Left ventricle myocardium inferior (tissue), 1 donor: ENCODE results near the gene CHIT1. TPM values are rescaled to one million over a fixed set of nuclear protein-coding genes. Genes with fewer than 3 reads are reported as not detected.

ENCODE experiments used
- DNase-seq: peaks from one replicate; pipeline ENCODE4 v3.0.0-alpha.2; 2020
- H3K27ac ChIP-seq: fragments of 200-600 bp; replicated peaks from 2 replicates; pipeline ENCODE4 v1.8.0; 2021
- H3K27me3 ChIP-seq: fragments of 200-600 bp; 2 replicates; pipeline ENCODE4 v1.8.0; 2021; ENCODE audit warnings: low read depth
- H3K36me3 ChIP-seq: fragments of 200-600 bp; 2 replicates; pipeline ENCODE4 v1.8.0; 2021
- H3K4me1 ChIP-seq: fragments of 200-600 bp; 2 replicates; pipeline ENCODE4 v1.8.0; 2021
- H3K4me3 ChIP-seq: fragments of 200-600 bp; 2 replicates; pipeline ENCODE4 v1.8.0; 2021; ENCODE audit warnings: mild to moderate bottlenecking, moderate library complexity
- H3K9me3 ChIP-seq: fragments of 200-600 bp; replicated peaks from 2 replicates; pipeline ENCODE4 v1.8.0; 2021
- CTCF ChIP-seq: fragments of 200-600 bp; IDR thresholded peaks from 2 replicates; pipeline ENCODE4 v1.8.0; 2021; ENCODE audit warnings: antibody characterized with exemption, mild to moderate bottlenecking, borderline replicate concordance
- intact Hi-C: fragments of 100-400 bp; cut with micrococcal nuclease; formaldehyde crosslinking; loops from one replicate; pipeline ENCODE4 v1.11.0; 2022
- total RNA-seq: library from RNA; stranded (reverse); fragmentation: NEBNext Ultra II Directional; extraction: Animal tissue kit (Norgen Biotek cat#: 25700); gene quantifications from one replicate; pipeline ENCODE4 v1.2.1, GENCODE V29; 2021
- donor health status: DM: no; HTN: yes; CAD: no; lungs with severe emphysema.

Gene CHIT1
- total RNA-seq, 1 donor from 2014 or later: not detected

GRCh38 chr1:203190949-203191348, 38.5 kb downstream of the CHIT1 start:
- Histone ChIP-seq H3K9me3 (no peaks in the 10 kb centered on the region), H3K27ac (no peak overlapping the region), H3K4me1 (peaks cover 6% of the 10 kb centered on the region), H3K27me3 (peaks cover 16% of the 10 kb centered on the region), H3K36me3 (no peaks in the 10 kb centered on the region), H3K4me3 (no peak overlapping the region)
- DNase-seq: no peak
- intact Hi-C loops: no loop called here
- no peak for TF ChIP-seq CTCF

GRCh38 chr1:203189951-203190352, 39.5 kb downstream of the CHIT1 start:
- H3K36me3 ChIP-seq: no peaks in the 10 kb centered on the region
- TF ChIP-seq CTCF: no peak
- no peak overlapping the region for H3K4me3 ChIP-seq
- no peak for DNase-seq
- H3K4me1 ChIP-seq: peaks cover 6% of the 10 kb centered on the region
- intact Hi-C loops: no loop called here
- H3K9me3 ChIP-seq: no peaks in the 10 kb centered on the region
- H3K27me3 ChIP-seq: peaks cover 16% of the 10 kb centered on the region
- no peak overlapping the region for H3K27ac ChIP-seq

GRCh38 chr1:203188686-203189232, 40.7 kb downstream of the CHIT1 start:
- intact Hi-C loops: no loop called here
- Histone ChIP-seq H3K4me1 (peaks cover 6% of the 10 kb centered on the region), H3K9me3 (no peaks in the 10 kb centered on the region), H3K27me3 (peaks cover 16% of the 10 kb centered on the region), H3K4me3 (no peak overlapping the region), H3K36me3 (no peaks in the 10 kb centered on the region), H3K27ac (no peak overlapping the region)
- no peak for TF ChIP-seq CTCF
- no peak for DNase-seq

GRCh38 chr1:203187689-203188264, 41.7 kb downstream of the CHIT1 start:
- TF ChIP-seq CTCF: no peak
- intact Hi-C loops: no loop called here

GRCh38 chr1:203187304-203187685, 42.2 kb downstream of the CHIT1 start:
- Histone ChIP-seq H3K36me3 (no peaks in the 10 kb centered on the region), H3K4me1 (peaks cover 6% of the 10 kb centered on the region), H3K27ac (no peak overlapping the region), H3K4me3 (no peak overlapping the region), H3K9me3 (no peaks in the 10 kb centered on the region), H3K27me3 (peaks cover 14% of the 10 kb centered on the region)
- no peak for TF ChIP-seq CTCF
- DNase-seq: no peak
- intact Hi-C loops: no loop called here

More at GRCh38 chr1:203187689-203188264, 41.7 kb downstream of the CHIT1 start:
- no peak overlapping the region for H3K4me3 ChIP-seq
- no peak for DNase-seq
- peaks cover 16% of the 10 kb centered on the region for H3K27me3 ChIP-seq
- no peaks in the 10 kb centered on the region for H3K36me3 ChIP-seq
- H3K27ac ChIP-seq: no peak overlapping the region
- H3K9me3 ChIP-seq: no peaks in the 10 kb centered on the region
- peaks cover 6% of the 10 kb centered on the region for H3K4me1 ChIP-seq
